OCI-LY1 (cell line): ENCODE data around the gene CPEB4.

ENCODE experiments used
- CTCF ChIP-seq: fragments of 200-600 bp; sonication (generic), shearing (Covaris generic); IDR thresholded peaks from 2 replicates; pipeline ENCODE4 v1.5.1; 2017; ENCODE audit warnings: mild to moderate bottlenecking, antibody characterized with exemption, low read length, moderate library complexity, mixed read lengths
- EZH2 ChIP-seq: fragments of 200-600 bp; sonication (generic), shearing (Covaris generic); IDR thresholded peaks from 2 replicates; pipeline ENCODE4 v1.8.0; 2017; ENCODE audit warnings: borderline replicate concordance, mixed run types, mild to moderate bottlenecking, antibody characterized with exemption, low read length, moderate library complexity, mixed read lengths

GRCh38 chr5:173857234-173857633, 30.9 kb upstream of the CPEB4 start:
- TF ChIP-seq CTCF (no peak), EZH2 (no peak)
